Measurements from ENCODE around the gene POLR2A. TPM values are rescaled to one million over a fixed set of nuclear protein-coding genes. Genes with fewer than 3 reads are reported as not detected.

The POLR2A gene
- total and polyA plus RNA-seq, 2 of the 13 experiments (the other 11 are each of a cell fraction or from before 2014, with no cell fraction given) = 17.8 to 18.3 TPM

DNA sequence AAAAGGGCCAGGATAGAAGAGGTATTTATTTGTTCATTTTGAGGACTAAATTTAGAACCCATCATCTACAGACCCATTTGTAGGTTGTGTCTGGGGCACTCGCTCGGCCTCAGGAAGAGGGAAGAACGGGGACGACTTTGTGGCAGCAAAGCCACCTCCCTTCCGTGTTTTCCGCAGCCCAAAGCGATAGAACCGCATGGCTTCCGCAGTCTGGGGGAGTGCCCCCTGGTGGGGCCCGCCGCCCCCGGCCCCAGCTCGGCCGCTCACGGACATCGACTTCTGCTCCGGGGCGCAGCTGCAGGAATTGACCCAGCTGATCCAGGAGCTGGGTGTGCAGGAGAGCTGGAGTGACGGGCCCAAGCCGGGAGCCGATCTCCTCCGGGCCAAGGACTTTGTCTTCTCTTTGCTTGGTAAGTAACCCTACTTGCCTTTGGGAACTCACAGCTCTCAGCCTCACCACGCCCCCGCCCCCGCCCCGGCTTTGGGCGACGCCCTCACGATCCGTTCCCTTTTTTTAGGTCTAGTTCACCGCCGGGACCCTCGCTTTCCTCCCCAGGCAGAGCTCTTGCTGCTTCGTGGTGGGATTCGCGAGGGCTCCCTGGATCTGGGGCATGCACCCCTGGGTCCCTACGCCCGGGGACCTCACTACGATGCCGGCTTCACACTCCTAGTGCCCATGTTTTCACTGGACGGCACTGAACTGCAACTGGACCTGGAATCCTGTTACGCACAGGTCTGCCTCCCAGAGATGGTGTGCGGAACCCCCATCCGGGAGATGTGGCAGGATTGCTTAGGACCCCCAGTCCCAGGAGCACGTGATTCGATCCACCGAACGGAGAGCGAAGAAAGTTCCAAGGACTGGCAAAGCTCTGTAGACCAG, 48.2 kb upstream of the POLR2A start (continued):
- TF ChIP-seq, protein P1, sequence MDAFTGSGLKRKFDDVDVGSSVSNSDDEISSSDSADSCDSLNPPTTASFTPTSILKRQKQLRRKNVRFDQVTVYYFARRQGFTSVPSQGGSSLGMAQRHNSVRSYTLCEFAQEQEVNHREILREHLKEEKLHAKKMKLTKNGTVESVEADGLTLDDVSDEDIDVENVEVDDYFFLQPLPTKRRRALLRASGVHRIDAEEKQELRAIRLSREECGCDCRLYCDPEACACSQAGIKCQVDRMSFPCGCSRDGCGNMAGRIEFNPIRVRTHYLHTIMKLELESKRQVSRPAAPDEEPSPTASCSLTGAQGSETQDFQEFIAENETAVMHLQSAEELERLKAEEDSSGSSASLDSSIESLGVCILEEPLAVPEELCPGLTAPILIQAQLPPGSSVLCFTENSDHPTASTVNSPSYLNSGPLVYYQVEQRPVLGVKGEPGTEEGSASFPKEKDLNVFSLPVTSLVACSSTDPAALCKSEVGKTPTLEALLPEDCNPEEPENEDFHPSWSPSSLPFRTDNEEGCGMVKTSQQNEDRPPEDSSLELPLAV (CRISPR knock-in tag; conservative IDR thresholded peaks at IDR 0.05; ENCODE audit: low read depth) = no peak
- no peak for TF ChIP-seq ZNF530 (CRISPR knock-in tag; IDR thresholded peaks at IDR 0.05; ENCODE audit: low read depth)
- TF ChIP-seq, protein P2, sequence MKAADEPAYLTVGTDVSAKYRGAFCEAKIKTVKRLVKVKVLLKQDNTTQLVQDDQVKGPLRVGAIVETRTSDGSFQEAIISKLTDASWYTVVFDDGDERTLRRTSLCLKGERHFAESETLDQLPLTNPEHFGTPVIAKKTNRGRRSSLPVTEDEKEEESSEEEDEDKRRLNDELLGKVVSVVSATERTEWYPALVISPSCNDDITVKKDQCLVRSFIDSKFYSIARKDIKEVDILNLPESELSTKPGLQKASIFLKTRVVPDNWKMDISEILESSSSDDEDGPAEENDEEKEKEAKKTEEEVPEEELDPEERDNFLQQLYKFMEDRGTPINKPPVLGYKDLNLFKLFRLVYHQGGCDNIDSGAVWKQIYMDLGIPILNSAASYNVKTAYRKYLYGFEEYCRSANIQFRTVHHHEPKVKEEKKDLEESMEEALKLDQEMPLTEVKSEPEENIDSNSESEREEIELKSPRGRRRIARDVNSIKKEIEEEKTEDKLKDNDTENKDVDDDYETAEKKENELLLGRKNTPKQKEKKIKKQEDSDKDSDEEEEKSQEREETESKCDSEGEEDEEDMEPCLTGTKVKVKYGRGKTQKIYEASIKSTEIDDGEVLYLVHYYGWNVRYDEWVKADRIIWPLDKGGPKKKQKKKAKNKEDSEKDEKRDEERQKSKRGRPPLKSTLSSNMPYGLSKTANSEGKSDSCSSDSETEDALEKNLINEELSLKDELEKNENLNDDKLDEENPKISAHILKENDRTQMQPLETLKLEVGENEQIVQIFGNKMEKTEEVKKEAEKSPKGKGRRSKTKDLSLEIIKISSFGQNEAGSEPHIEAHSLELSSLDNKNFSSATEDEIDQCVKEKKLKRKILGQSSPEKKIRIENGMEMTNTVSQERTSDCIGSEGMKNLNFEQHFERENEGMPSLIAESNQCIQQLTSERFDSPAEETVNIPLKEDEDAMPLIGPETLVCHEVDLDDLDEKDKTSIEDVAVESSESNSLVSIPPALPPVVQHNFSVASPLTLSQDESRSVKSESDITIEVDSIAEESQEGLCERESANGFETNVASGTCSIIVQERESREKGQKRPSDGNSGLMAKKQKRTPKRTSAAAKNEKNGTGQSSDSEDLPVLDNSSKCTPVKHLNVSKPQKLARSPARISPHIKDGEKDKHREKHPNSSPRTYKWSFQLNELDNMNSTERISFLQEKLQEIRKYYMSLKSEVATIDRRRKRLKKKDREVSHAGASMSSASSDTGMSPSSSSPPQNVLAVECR (CRISPR knock-in tag; IDR thresholded peaks at IDR 0.05; ENCODE audit: borderline replicate concordance) = peak; percentile 52; the same call in 1 of the 2 replicates

Measured in HepG2 (cell line).